Glomerular endothelial cell (primary cell): ENCODE measurements around the gene PRG2. TPM values are rescaled to one million over a fixed set of nuclear protein-coding genes. Genes with fewer than 3 reads are reported as not detected.

Experiments
- DNase-seq: peaks from one replicate; pipeline ENCODE4 v3.0.0-alpha.2; 2011; ENCODE audit warnings: low read depth, low spot score; ENCODE audit errors: extremely low read depth
- total RNA-seq: library from RNA; depleted of rRNA; stranded (reverse); fragments of >200 nt; gene quantifications from 2 replicates; pipeline ENCODE4 v1.2.3, GENCODE V29; 2015

PRG2 gene, protein sequence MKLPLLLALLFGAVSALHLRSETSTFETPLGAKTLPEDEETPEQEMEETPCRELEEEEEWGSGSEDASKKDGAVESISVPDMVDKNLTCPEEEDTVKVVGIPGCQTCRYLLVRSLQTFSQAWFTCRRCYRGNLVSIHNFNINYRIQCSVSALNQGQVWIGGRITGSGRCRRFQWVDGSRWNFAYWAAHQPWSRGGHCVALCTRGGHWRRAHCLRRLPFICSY
- not detected in 2 replicates for total RNA-seq

DNA sequence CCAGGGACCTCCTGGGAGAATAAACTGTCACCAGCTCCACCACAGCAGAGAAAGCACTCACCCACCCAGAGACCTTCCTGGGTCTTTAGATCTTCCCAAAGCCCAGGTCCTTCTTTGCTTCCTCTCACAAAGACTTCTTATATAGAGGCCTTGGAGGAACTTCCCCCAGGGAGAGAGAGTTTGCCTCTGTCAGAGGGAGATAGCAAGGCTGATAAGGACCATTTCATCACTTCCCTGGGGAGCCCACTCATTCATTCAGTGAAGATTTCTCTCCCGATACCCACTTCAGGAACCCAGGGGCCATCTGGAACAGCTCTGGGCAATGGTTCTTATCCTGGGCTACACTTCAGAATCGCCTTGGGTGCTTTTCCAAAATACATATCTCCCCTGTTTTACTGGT is at the start of gene PRG2:
Gene PRG2, minus strand, starts transcription at position 116 of the 400 bp plus-strand sequence. CDS start 706 bp downstream, outside the sequence.
- DNase-seq = no peak

DNA sequence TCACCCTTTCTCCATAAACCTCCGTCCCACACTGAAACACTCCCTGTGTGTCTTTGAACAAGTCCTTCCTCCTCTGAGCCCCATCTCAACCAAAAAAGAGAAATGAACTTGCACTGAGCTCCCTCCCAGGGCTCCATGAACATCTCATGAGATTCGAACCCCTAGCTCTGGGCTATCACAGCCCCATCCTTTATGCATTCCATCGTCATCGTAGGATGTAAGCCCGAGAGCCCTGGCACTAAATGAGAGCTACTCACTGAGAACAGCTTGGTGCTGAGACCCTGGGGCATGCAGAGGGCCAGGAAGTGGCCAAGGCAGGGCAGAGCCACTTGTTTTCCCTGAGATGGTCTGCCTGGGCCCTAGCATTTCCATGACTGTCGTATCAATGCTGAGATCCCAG is 49.3 kb upstream of the PRG2 start:
- DNase-seq = no peak

DNA sequence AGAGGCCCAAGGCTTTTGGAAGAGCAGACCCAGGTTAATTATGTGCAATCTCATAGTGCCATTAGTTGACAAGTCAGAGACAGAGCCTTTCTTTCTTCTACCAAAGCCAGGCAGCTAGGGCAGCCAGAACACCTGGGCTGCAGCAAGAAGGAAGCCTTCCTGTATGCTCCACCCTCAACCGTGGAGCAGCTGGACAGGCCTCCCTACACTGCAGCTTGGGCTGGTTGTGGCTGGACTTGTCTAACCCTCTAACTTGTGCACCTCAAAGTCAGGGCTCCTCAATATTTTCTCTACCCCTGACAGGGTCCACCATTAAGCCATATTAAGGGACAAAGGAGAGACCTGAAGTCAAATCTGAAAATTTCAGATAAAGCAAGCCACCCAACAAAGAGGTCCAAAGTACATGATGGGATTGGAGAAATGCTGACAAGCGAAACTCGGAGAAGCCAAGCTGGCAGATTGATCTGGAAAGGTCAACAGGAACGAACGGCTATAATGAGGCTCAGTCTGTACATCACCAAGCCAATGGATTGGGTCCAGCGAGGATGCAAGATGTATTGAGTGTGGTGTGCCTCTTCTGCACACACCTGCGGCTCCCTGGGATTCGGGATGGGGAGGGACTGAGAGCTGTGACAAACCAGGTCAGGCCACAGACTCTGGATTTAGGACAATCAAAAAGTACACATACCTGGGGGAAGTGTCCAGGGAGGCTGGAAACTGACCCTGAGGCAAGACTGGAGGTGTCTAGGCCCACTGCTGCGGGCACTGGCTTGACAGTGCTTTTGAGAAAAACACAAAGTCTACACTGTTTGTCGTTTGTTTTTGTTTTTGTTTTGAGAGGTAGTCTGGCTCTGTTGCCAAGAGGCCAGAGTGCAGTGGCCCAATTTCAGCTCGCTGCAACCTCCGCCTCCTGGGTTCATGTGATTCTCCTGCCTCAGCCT is 48.2 kb upstream of the PRG2 start:
- DNase-seq = no peak

DNA sequence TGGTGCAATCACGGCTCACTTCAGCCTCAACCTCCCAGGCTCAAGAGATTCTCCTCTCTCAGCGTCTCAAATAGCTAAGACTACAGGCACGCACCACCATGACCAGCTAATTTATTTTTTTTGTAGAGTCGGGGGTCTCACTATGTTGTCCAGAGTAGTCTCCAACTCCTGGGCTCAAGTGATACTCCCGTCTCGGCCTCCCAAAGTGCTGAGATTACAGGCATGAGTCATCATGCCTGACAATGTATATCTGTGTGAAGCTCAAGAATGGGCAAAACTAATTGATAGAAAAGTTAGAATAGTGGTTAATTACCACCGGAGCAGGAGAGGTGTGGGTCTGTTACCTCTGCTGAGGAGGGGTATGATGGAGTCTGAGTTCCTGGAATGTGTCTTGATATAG is 45.6 kb upstream of the PRG2 start:
- no peak for DNase-seq

DNA sequence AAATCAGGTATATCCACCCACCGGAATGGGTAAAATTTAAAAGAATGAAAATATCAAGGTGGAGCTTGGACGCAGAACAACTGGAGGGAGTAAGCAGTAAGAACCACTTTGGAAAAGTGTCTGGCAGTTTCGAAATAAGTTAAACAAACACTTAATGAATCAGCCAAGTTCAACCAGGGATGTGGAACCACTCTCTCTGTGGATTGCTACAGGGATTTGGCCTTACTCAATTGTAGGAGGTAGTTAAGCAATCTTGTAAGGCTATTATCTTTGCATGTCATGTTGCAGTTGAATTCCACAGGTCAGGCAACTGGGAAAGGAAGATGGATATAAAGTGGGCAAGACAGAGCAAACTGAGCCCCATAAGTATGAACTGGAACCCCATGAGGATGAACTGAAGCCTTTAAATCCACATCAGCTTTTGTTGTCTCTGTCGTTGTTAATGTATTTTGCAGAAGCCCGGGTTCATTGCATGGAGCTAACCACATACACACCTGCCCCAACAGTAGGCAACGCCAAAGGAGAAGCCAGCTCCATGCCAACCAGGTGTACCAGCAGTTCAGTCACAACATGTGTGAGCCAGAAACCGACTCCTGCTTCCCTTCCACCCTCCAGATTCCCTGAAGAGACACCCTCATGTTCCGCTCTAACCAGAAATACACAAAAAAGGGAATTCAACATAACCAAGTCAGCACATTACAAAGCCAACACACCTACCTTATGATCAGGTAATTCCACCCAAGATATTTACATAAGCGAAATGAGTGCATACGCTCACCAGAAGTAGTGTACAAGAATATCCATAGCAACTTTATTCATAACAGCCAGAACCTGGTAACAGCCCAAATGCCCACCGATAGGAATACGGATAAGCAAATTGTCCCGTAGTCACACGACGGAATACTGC is 44.4 kb upstream of the PRG2 start:
- no peak for DNase-seq

DNA sequence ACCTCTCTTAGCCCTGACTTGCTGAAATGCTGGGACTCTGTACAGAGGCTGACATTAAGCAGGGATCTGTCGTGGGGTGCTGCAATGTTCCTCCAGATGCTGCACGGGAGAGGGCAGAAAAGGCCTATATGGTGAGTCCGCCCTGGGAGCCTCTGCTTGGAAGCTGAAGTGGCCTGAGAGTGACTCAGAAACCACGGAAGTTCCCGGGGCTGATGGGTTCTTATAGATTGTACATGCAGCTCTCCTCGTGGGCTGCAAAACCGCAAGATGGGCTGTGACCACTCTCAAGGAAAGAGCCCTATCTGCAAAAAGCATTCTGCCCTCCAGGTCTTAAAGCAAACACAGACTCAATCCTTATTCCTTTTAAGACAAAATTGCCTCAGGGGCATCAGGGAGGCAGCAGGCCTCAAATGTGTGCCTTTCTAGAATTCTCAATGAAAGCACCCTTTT is 42.3 kb upstream of the PRG2 start:
- no peak for DNase-seq

DNA sequence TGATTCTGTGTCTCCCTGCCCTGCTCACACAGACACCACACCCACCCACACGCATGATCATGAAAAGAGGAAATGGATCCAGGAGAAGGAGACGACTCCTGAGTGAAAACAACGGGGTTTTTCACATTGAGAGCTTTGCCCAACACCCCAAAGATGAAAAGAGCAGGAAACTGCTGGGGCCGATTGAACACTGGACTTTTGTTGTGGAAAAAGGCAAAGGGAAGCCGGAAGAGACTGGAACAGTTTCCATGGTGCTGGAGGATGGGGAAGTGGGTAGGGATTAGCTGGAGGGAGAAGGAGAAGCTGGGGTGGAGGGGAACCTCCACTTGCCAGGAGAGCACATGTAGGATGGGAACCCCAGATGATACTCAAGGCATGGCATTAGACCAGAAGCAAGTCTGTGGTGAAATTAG is 41.7 kb upstream of the PRG2 start:
- no peak for DNase-seq

DNA sequence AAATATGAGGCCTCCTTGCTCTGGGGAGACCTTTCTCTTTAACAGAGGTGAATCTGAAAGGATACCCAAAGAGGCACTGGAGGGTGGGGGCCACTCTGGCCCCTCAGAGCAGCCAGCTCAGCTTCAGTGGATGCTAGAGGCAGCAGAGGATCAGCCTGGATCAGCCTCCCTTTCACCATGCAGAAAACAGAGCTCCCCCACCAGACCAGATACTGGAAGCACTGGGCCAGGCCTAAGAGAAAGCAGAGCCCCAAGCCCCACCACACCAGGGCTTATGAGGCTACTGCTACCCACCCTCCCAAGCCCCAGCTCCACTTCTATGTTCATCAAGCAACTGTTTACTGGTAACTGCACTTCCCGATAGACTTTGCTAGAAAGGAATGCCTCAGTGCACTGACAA is 40.5 kb upstream of the PRG2 start:
- no peak for DNase-seq

DNA sequence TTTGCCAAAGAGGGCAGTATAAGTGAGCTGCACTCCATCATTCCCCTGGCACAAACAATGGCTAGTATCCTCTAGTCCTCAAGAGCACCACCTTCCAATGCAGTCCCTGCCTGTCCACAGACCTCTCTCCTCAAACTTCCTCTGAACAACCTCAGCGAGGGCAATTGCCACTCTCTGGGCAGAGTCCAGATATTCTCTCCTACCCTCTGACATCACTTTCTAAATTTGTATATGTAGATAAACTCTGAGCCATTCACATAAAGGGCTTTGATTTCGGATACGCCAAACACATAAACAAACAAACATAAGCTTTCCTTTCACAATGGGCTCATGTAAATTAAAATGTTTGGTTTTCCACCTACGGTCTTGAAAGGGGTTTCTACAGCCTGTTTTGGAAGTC is 39.5 kb upstream of the PRG2 start:
- no peak for DNase-seq

DNA sequence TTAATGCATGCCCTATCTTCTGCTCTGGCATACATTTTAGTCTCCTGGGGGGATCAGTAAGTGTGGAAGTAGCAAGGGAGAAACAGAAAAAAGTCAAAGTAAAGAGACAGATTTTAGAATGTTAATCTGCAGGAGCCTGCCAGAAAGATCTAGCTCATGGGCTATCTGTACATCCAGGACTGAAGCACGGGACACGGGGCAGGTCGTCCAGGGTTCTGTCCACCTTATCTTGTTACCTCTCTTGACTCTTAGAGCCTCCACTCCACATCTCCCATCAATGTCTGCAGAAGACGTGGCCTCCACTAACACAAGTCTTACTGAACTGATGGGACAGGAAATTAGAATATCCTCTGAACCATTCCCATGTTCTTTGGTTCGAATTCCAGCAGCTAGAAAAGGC is 38.2 kb upstream of the PRG2 start:
- no peak for DNase-seq

DNA sequence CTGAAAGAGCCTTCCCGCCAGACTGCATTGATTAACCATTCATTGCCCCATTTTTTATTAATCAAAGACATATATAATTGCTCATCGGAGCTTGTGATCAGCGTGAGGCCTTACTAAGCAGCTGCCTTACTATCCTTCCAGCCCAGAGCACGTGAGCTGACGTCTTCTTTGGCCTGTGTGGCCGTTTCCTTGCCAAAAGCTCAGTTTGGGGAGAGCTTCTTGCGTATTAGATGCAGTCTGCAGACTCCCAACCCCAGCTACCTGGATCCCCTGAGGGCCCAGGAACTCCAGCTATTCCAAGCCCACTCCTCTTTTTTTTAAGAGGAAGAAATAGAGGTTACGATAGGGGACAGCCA is 37.3 kb upstream of the PRG2 start:
- DNase-seq = no peak

DNA sequence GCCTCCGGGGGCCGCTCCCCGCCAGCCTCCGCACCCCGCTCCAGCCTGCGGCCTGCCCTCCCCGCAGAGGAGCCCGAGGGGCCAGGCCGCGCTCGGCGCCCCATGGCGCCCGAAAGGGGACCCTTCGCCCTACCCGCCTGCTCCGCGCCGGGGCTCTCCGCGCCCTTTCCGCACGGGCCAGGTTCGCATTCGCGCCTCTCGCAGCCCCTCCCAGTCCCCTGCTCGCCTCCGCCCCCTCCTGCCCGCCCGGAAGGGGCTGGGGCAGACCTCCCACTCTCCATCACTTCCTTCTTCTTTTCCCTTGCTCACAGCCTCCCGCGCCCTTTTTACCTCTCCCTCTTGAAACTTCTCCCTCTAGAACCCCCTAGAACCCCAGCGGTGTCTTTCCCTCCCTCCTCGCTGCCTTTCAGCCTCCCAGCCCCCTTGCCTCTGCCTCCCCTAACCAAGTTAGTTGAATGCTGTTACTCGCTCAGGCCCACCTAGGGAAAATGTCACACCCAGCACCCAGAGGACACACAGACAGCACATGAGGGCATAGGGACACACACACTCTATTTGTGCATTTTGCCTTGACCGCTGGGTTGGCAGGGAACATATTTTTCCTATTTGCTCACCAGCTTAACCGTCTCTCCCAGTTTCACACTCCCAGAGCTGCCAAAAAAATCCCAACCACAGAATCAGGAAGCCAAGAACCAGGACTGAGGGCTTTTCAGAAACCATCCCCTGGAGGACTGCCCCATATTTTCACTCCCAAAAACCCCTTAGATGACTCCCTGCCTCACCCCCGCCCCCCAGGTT is 36.7 kb upstream of the PRG2 start, which contains the start of gene SLC43A3:
Gene SLC43A3, minus strand, starts transcription at position 193 of the 798 bp plus-strand sequence. CDS start 949 bp downstream, outside the sequence.
- DNase-seq = no peak

DNA sequence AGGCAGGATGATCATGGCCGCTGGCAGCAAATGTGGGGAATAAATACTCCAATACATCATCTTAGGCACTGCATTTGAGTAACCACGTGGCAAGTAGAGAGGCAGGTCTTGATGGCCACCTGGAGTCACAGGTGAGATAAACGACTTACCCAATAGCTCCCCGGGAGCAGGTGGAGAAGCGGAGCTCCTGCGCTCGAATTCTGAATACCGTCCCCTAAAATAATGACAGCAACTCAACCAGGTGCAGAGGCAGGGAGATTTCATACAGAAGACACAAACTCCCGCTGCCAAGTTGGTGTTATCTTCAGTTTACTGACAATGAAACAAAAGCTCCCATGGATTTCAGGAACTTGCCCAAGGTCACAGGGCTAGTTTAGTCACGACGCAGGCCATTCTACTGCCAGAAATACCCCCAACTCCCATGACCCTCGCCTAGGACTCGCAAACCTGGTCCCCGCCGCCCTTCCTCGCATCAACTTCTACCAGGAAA is 36.0 kb upstream of the PRG2 start:
- no peak for DNase-seq

DNA sequence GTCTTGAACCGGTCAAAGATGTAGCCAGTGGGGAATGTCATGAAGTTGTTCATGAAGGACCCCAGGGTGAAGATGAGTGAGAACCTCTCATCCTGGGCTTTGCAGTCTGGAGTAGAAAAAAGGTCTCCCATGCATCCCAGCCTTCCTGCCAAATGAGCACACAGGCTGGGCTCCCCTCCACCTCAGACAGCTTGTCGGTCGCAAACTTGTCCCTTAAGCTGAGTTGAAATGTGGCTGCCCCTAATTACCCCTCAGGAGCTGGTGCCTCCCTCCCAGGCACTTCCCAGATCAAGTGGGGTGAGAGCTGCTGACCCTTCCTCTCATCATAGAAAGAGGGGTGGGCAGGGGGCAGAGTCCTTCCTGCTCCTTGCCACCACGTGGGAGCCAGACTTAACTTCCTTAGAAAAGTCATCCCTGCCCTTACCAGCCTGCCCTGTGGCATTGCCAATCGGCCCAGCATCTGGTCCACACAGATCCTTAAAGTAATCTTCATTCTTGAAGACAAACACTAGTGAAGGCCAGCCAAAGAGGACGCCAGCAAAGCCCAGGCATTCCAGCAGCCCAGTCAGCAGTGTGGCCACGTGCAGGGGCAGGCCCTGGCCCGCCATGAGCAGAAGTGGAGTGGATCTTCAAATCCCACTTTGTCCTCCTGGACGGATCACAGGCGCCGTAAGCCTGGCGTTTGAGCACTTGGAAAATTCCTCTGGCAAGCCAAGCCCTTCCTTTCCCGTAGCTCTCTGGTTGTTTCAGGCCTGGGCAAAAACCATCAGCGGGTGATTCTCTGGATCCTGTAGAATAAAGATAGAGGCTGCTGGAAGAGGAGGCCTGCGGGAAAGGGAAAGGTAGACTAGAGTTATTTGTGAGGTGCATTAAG is 35.4 kb upstream of the PRG2 start:
- no peak for DNase-seq

DNA sequence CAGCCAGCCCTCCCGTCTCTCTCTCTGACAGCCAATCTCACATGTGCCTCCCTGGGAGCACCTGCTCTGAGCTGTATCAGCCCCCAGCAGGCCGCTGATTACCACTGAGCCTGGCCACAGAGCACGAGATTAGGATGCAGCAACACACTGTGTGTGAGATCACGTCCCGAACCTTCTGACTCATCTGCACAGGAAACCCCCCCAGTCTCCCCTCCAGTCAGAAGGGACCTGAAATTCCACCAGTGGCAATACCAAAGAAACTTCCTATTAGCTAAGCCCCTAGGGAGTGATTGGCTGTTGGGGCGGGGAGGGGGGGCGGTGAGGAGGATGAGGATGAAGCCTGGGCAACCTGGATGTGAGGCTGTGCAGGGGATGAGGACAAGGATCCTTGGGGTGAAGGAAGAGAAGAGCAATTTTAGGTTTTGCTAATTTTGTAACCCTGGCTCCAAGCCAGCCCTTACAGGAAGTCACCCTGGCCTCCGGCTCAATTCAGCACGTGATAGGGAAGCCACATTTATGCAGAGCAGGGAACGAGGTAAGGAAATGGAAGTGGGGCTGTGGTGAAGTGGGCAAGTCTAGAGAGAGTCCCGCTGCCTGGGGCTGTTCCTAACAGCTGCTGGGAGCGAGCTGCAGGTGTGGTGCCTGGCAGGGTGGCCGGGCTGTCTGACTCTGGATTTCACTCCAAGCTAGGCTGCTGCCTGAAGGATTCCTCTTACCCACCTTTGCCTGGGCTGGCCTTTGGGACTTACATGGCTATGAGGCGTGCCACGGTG is 34.5 kb upstream of the PRG2 start:
- DNase-seq = peak; percentile 91

DNA sequence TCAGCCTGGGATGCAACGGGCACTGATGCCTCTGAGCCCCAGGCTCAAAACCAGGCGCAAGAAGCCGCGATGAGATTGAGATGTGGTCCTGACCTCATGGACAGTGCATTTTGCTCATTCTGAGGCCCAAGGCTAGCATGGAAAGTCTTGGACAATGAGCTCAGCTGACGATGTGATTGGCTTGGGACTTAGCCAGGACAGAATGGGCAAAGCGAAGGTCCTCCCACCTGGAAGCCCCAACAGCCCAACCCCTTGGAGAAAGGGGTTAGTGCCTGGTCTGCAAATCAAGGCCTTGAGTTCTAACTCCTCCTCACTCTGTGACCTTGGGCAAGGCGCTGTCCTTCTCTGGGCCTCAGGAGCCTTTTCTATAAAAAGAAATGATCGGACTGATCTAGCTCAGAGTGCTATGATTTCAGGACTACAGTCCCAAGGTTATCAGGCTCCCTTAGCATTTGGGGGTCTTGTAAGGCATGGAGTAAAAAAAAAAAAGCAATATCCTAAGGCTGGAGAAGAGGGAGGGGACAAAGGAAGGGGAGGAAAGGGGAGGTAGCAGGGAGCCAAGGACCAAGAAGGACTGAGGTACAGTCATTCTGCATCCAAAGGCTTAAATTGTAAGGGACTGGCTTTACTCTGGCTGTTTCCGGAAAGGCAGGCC is 33.8 kb upstream of the PRG2 start:
- no peak for DNase-seq

DNA sequence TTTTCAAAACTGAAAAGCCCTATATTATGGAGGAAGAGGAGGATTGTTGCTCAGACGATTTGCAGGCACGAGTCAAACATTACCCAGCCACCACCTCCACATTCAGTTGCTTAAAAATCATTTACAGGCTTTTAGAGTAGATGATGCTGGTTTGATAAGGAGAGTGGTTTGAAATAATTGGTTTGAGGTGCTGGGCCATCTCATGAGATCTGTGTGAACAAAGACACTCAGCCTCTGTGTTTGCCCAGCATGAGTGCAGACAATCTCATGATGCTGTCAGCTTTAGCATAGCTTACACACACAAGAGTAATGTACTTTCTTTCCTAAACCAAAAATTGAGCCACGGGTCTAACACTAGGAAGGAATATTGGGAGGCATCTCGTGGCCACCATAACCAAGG is 32.2 kb upstream of the PRG2 start:
- no peak for DNase-seq

DNA sequence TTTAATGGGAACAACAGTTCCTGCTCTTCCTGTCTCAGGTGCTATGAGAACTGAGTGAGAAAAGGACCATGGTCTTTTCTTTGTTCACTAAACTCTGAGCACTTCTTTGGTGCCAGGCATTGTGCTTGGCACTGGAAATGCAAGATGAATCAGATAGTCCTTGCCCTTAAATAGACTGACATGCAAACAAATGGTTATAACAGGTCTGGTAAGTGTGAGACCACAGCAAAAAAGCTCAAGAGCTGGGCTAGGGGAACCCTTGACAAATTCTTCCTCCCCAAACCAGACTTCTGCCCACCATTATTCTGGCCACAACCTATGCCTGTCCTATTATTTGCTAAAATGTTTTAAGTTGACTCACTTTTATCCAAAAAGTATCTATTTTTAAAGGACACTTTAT is 31.4 kb upstream of the PRG2 start:
- no peak for DNase-seq
